Hepatocyte (in vitro differentiated cells): ENCODE data around the gene CLDN6.

ENCODE experiments used
- CTCF ChIP-seq: fragments of 200-600 bp; sonication (generic); IDR thresholded peaks from 2 replicates; pipeline ENCODE4 v1.5.1; 2016; ENCODE audit warnings: antibody characterized with exemption, mild to moderate bottlenecking; ENCODE audit not compliant: poor library complexity
- EZH2 ChIP-seq: fragments of 200-600 bp; sonication (generic); IDR thresholded peaks from 2 replicates; pipeline ENCODE4 v1.6.1; 2016; ENCODE audit warnings: antibody characterized with exemption, mild to moderate bottlenecking, borderline replicate concordance

GRCh38 chr16:3022208-3022683 lies 4.3 kb upstream of the CLDN6 start:
- TF ChIP-seq CTCF: no peak
- TF ChIP-seq EZH2: no peak
